Fibroblast of mammary gland (primary cell): ENCODE data around the gene PCMT1.

Source experiments
- DNase-seq: peaks from one replicate; pipeline ENCODE4 v3.0.0-alpha.2; 2010; ENCODE audit warnings: low read depth
- H3K4me3 ChIP-seq: 2 replicates; pipeline ENCODE4 v1.5.1; 2011; ENCODE audit warnings: low read depth, mild to moderate bottlenecking, low read length, moderate library complexity; ENCODE audit not compliant: control insufficient read depth
- CTCF ChIP-seq: conservative IDR thresholded peaks from 2 replicates; pipeline ENCODE4 v1.5.1; 2011; ENCODE audit warnings: low read depth, low read length, inconsistent platforms; ENCODE audit not compliant: control insufficient read depth, insufficient read depth

Gene PCMT1

GRCh38 chr6:149717588-149718458 is 31.7 kb upstream of the PCMT1 start, which contains the start of gene LATS1:
LATS1 (minus strand) TSS chr6:149718101; CDS start chr6:149702126, 15,975 bp downstream.
- TF ChIP-seq CTCF, result no peak
- peak within 1 kb of the TSS; percentile 89 for H3K4me3 ChIP-seq
- DNase-seq, result peak; percentile 78

GRCh38 chr6:149719531-149719930 is 30.0 kb upstream of the PCMT1 start:
- no peak overlapping the region for H3K4me3 ChIP-seq
- no peak for DNase-seq
- no peak for TF ChIP-seq CTCF

- no peak for TF ChIP-seq CTCF
Observed at GRCh38 chr6:149723262-149723661, 26.3 kb upstream of the PCMT1 start.

GRCh38 chr6:149723771-149724417 is 25.6 kb upstream of the PCMT1 start:
- DNase-seq, result peak; percentile 90
- H3K4me3 ChIP-seq, result no peak overlapping the region
- TF ChIP-seq CTCF, result peak; percentile 95

More at GRCh38 chr6:149723262-149723661, 26.3 kb upstream of the PCMT1 start:
- no peak for DNase-seq
- no peak overlapping the region for H3K4me3 ChIP-seq

- DNase-seq, result no peak
- TF ChIP-seq CTCF, result no peak
- H3K4me3 ChIP-seq, result no peak overlapping the region
Observed at GRCh38 chr6:149725785-149726184, 23.8 kb upstream of the PCMT1 start.

GRCh38 chr6:149727793-149728498 is 21.6 kb upstream of the PCMT1 start:
- no peak for DNase-seq
- H3K4me3 ChIP-seq, result no peak overlapping the region
- no peak for TF ChIP-seq CTCF
